ENCODE measurements around the gene TBC1D22A. TPM values are rescaled to one million over a fixed set of nuclear protein-coding genes. Genes with fewer than 3 reads are reported as not detected.

Gene TBC1D22A
- total and polyA plus RNA-seq, 2 donors (not counting 3 experiments of a cell fraction or from before 2014, with no cell fraction given), result 26.1 to 32.4 TPM

DNA sequence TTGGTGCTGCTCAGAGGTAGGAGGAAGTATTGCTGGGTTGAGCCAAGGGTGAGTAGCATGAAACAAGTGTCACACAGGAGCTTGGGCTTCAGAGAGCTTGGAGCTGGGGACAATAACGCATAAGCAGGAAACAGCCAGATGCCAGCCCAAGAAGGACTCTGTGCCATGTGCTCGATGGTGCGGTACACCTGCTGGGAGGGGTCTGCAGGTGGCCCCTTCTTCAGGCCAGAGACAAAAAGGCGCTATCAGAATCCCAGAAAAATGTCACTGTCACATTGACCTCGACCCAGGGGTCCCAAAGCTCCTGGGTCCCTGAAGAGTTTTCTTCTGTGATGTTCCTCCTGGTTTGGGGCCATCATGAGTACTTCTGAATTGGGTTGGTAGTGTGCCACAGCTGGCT, 244.4 kb downstream of the TBC1D22A start:
- intact Hi-C loops (cut with micrococcal nuclease) (no loop called here), dilution Hi-C loops (cut with MboI; ENCODE audit: extremely low pct_ligation_motif_present, low sequenced_read_pairs) (no loop called here)
- no peaks in the 10 kb centered on the region for H3K9me1 ChIP-seq (replicated peaks; ENCODE audit: control insufficient read depth, extremely low read depth, insufficient read depth, low read length)
- no TSS peak for BruUV-seq (replicated peaks)
- H3K9ac ChIP-seq (replicated peaks; ENCODE audit: extremely low read depth, insufficient read depth, low read length), result no peak overlapping the region
- no peaks in the 10 kb centered on the region for H3K9me3 ChIP-seq (replicated peaks; ENCODE audit: control insufficient read depth, insufficient read depth, low read length)
- H2AFZ ChIP-seq (ENCODE audit: low read depth, low read length), result no peak overlapping the region
- no peak overlapping the region for H3K27ac ChIP-seq (ENCODE audit: insufficient read depth, low read depth, low read length)
- H3K4me1 ChIP-seq (ENCODE audit: control insufficient read depth, extremely low read depth, insufficient read depth, low read length), result no peaks in the 10 kb centered on the region
- H3K79me2 ChIP-seq (ENCODE audit: control insufficient read depth, insufficient read depth, low read length), result no peaks in the 10 kb centered on the region
- FAIRE-seq (no peak), DNase-seq (ENCODE audit: low read depth, low spot score) (no peak)
- H3K27me3 ChIP-seq (ENCODE audit: control insufficient read depth in 2 of 2, insufficient read depth in 2 of 2, low read length in 2 of 2), result no peaks in the 10 kb centered on the region
- ChIA-PET POLR2A (no interaction called here), CTCF (interaction anchor here (1.0 kb wide), 1 partner anchor 10 kb away, joined by 3 read pairs; no protein-coding TSS in a partner anchor)
- no peaks in the 10 kb centered on the region for H3K36me3 ChIP-seq (ENCODE audit: control insufficient read depth in 2 of 2, extremely low read depth in 1 of 2, insufficient read depth in 2 of 2, low read length in 2 of 2)
- no peak overlapping the region for H3K4me2 ChIP-seq (ENCODE audit: insufficient read depth, low read length)
- H4K20me1 ChIP-seq (replicated peaks; ENCODE audit: control insufficient read depth, extremely low read depth, insufficient read depth, low read length), result no peaks in the 10 kb centered on the region
- TF ChIP-seq, protein P1, sequence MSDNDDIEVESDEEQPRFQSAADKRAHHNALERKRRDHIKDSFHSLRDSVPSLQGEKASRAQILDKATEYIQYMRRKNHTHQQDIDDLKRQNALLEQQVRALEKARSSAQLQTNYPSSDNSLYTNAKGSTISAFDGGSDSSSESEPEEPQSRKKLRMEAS (IDR thresholded peaks at IDR 0.05; ENCODE audit: insufficient read depth, insufficient read length), result no peak
- TF ChIP-seq FOS (IDR thresholded peaks at IDR 0.05; ENCODE audit: borderline replicate concordance, insufficient read depth, low read length) (no peak), POLR2AphosphoS5 (IDR thresholded peaks at IDR 0.05; ENCODE audit: insufficient read depth, low read depth, low read length) (no peak), POLR2A (IDR thresholded peaks at IDR 0.05; ENCODE audit: low read depth, low read length) (no peak)
- no peak overlapping the region for H3K4me3 ChIP-seq (replicated peaks in 1 of 3; ENCODE audit: insufficient read depth in 1 of 3, low read depth in 1 of 3, low read length in 3 of 3)

DNA sequence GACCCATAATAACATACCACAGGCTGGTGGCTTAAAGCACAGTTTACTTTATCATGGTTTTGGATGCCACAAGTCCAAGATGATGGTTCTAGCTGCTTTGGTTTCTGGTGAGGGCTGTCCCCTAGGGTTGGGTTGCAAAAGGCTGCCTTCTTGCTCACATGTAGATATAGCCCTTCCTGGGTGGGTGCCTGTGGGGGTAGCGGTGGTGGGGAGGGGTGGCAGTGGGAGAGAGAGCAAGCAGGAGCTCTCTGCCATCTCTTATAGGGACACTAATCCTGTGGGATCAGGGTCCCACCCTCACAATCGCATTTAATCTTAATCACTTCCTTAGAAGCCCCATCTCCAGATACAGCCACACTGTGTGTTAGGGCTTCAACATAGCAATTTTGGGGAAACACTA, 245.0 kb downstream of the TBC1D22A start:
- CTCF ChIA-PET, result interaction anchor here (1.0 kb wide), 1 partner anchor 11 kb away, joined by 3 read pairs; no protein-coding TSS in a partner anchor
- dilution Hi-C loops (cut with MboI; ENCODE audit: extremely low pct_ligation_motif_present, low sequenced_read_pairs), result no loop called here
- no peaks in the 10 kb centered on the region for H3K9me3 ChIP-seq (replicated peaks; ENCODE audit: control insufficient read depth, insufficient read depth, low read length)
- no peaks in the 10 kb centered on the region for H3K79me2 ChIP-seq (ENCODE audit: control insufficient read depth, insufficient read depth, low read length)
- H3K4me2 ChIP-seq (ENCODE audit: insufficient read depth, low read length), result no peak overlapping the region
- no peak overlapping the region for H3K9ac ChIP-seq (replicated peaks; ENCODE audit: extremely low read depth, insufficient read depth, low read length)
- DNase-seq (ENCODE audit: low read depth, low spot score), result no peak
- no peak overlapping the region for H2AFZ ChIP-seq (ENCODE audit: low read depth, low read length)
- no peak overlapping the region for H3K4me3 ChIP-seq (replicated peaks in 1 of 3; ENCODE audit: insufficient read depth in 1 of 3, low read depth in 1 of 3, low read length in 3 of 3)
- POLR2A ChIA-PET, result no interaction called here
- FAIRE-seq, result no peak
- H4K20me1 ChIP-seq (replicated peaks; ENCODE audit: control insufficient read depth, extremely low read depth, insufficient read depth, low read length), result no peaks in the 10 kb centered on the region
- BruUV-seq (replicated peaks), result no TSS peak
- intact Hi-C loops (cut with micrococcal nuclease), result no loop called here
- H3K27me3 ChIP-seq (ENCODE audit: control insufficient read depth in 2 of 2, insufficient read depth in 2 of 2, low read length in 2 of 2), result no peaks in the 10 kb centered on the region
- H3K9me1 ChIP-seq (replicated peaks; ENCODE audit: control insufficient read depth, extremely low read depth, insufficient read depth, low read length), result no peaks in the 10 kb centered on the region
- no peaks in the 10 kb centered on the region for H3K36me3 ChIP-seq (ENCODE audit: control insufficient read depth in 2 of 2, extremely low read depth in 1 of 2, insufficient read depth in 2 of 2, low read length in 2 of 2)
- no peak overlapping the region for H3K27ac ChIP-seq (ENCODE audit: insufficient read depth, low read depth, low read length)
- H3K4me1 ChIP-seq (ENCODE audit: control insufficient read depth, extremely low read depth, insufficient read depth, low read length), result no peaks in the 10 kb centered on the region
- TF ChIP-seq GATA2 (IDR thresholded peaks at IDR 0.05; ENCODE audit: insufficient read depth, insufficient read length, low read depth, low read length) (no peak), EZH2 (IDR thresholded peaks at IDR 0.05; ENCODE audit: borderline replicate concordance, low read depth, low read length, severe bottlenecking) (no peak), POLR2AphosphoS5 (IDR thresholded peaks at IDR 0.05; ENCODE audit: insufficient read depth, low read depth, low read length) (no peak), FOS (IDR thresholded peaks at IDR 0.05; ENCODE audit: borderline replicate concordance, insufficient read depth, low read length) (no peak), MYC (IDR thresholded peaks at IDR 0.05; ENCODE audit: low read depth, low read length) (no peak), POLR2A (IDR thresholded peaks at IDR 0.05; ENCODE audit: low read depth, low read length) (no peak), JUN (IDR thresholded peaks at IDR 0.05; ENCODE audit: borderline replicate concordance, insufficient read depth, insufficient read length, low read depth) (no peak)
- TF ChIP-seq, protein P1 (IDR thresholded peaks at IDR 0.05; ENCODE audit: insufficient read depth, insufficient read length), result no peak
- TF ChIP-seq, protein P2, sequence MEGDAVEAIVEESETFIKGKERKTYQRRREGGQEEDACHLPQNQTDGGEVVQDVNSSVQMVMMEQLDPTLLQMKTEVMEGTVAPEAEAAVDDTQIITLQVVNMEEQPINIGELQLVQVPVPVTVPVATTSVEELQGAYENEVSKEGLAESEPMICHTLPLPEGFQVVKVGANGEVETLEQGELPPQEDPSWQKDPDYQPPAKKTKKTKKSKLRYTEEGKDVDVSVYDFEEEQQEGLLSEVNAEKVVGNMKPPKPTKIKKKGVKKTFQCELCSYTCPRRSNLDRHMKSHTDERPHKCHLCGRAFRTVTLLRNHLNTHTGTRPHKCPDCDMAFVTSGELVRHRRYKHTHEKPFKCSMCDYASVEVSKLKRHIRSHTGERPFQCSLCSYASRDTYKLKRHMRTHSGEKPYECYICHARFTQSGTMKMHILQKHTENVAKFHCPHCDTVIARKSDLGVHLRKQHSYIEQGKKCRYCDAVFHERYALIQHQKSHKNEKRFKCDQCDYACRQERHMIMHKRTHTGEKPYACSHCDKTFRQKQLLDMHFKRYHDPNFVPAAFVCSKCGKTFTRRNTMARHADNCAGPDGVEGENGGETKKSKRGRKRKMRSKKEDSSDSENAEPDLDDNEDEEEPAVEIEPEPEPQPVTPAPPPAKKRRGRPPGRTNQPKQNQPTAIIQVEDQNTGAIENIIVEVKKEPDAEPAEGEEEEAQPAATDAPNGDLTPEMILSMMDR (IDR thresholded peaks at IDR 0.05; ENCODE audit: extremely low read depth in 1 of 2, insufficient read depth in 1 of 2, low read depth in 1 of 2, low read length in 2 of 2), result no peak
